Cardiac septum (tissue), 1 donor: ENCODE data around the gene HCN1. TPM values are rescaled to one million over a fixed set of nuclear protein-coding genes. Genes with fewer than 3 reads are reported as not detected.
"Not testable (repeated sequence)": the region's sequence is repeated elsewhere in the genome, so short reads cannot be mapped to it uniquely, and the experiment has no call there.

Experiments
- DNase-seq: peaks from one replicate; pipeline ENCODE4 v3.0.0-alpha.2; 2020; ENCODE audit warnings: low spot score
- intact Hi-C: fragments of 100-400 bp; cut with DNase I; formaldehyde crosslinking; loops from one replicate; pipeline ENCODE4 v1.14.0; 2022
- total RNA-seq: library from RNA; stranded (reverse); fragmentation: NEBNext Ultra II Directional; extraction: Animal tissue kit (Norgen Biotek cat#: 25700); gene quantifications from one replicate; pipeline ENCODE4 v1.2.1, GENCODE V29; 2021
- donor health status: DM: no; HTN: no; CAD: no.

Gene HCN1
- total RNA-seq, 1 donor from 2014 or later = not detected

DNA sequence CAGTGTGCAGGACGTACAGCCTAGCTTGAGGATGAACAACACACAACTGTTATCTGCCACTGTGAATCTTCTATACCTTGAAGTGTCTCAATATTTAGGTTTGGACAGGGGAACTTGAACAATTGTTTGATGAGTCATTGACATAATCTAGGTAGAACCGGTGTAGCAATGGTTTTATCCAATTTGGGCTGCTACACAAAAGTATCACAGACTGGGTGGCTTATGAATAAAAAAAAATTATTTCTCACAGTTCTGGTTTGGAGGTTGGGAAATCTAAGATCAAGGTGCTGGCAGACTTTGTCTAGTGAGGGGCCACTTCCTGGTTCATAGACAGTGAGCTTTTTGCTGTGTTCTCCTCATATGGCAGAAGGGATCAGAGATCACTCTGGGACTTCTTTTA is 359.7 kb downstream of the HCN1 start:
- intact Hi-C loops = loop anchor here (5.0 kb wide), 1 partner anchor 64 kb away; no protein-coding TSS in a partner anchor
- DNase-seq = no peak

GRCh38 chr5:45335978-45336377 is 360.2 kb downstream of the HCN1 start:
- intact Hi-C loops = loop anchor here (5.0 kb wide), 1 partner anchor 64 kb away; no protein-coding TSS in a partner anchor
- DNase-seq = no peak

DNA sequence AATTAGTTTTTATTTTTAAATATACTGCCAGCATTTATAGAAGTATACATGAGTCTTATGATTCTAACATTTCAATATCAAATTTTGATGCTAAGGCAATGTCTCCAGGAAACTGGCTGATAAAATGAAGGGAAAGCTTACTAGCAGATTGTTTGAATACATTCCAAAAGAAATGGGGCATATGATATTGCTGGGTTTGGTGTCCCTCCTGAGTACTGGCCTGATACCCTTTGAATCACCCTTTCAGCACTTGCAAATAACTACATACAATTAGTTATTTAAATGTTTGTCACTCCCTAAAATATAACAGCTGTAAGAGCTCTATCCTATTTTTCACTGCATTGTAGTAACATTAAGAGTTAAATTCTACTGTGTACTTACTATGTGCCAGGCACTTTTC is 360.8 kb downstream of the HCN1 start:
- intact Hi-C loops = loop anchor here (5.0 kb wide), 1 partner anchor 63 kb away; no protein-coding TSS in a partner anchor
- DNase-seq = no peak

DNA sequence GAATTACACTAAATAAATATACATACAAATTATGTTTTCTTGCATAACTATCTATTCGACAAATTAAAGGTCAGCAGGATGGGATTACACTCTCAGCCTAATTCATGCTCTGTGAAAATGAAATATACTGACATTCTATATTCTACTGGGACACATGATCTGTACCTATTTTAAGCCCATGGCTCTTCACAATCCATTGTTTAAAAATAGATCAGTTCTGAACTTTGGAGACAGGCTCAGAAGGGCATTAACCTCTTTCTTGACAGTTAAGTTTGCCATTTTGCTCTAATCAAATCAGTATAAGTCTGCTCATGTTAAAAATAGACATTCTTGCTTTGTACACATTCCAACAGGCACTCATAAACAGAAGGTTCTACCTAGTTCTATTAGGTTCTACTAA is 361.2 kb downstream of the HCN1 start:
- intact Hi-C loops = loop anchor here (5.0 kb wide), 1 partner anchor 63 kb away; no protein-coding TSS in a partner anchor

GRCh38 chr5:45312627-45313026 is 383.6 kb downstream of the HCN1 start:
- intact Hi-C loops, DNase-seq: not testable (repeated sequence)

More for the DNA sequence above, 361.2 kb downstream of the HCN1 start:
- no peak for DNase-seq

- intact Hi-C loops = no loop called here
- no peak for DNase-seq
Observed at GRCh38 chr5:45295231-45295630, 400.9 kb downstream of the HCN1 start.

DNA sequence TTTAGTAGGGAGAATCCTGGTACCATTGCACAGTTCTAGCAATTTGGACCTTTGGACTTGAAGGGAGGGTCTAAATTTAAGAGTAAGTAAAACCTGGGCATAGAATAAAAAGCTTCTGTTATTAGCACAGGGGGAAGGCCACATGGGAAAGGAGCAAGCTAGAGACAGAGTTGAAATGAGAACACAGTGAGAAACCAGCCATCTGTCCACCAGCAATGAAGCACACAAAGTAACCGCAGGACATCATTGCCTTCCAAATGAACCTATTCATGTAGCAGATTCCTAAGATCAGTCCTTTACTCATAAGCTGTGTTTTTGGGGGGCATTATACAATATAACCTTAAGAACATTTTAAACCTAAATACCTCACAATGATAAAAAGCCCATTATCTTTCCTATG is 407.4 kb downstream of the HCN1 start:
- DNase-seq = no peak
- intact Hi-C loops = no loop called here

GRCh38 chr5:45284436-45284835 is 411.7 kb downstream of the HCN1 start:
- intact Hi-C loops = no loop called here
- DNase-seq = no peak

DNA sequence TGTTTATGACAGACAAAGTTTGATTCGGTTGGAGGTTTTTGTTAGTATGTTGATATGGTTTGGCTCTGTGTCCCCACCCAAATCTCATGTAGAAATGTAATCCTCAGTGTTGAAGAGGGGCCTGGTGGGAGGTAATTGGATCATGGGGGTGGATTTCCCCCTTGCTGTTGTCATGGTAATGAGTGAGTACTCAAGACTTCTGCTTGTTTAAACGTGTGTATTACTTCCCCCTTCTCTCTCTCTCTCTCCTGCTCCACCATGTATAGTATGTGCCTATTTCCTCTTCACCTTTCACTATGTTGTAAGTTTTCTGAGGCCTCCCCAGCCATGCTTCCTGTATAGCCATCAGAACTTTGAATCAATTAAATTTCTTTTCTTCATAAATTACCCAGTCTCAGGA is 415.1 kb downstream of the HCN1 start:
- intact Hi-C loops = no loop called here

DNA sequence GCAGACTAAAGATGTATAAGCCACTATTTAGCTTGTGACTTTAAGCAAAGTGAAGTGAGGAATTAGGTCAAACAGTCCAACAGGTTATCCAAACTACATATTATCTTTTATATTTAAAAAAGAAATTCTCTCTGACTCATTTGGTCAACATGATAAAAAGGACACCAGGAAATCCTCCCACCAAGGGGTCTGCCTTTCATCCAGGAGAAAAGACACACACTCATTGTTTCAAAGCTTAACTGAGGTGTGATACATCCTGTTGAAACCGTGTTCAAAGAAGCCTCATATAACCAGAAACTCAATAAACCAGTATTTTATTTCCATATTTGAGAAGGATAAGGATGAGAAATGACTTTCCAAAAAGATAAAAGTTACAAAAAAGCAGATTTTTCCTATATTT is 417.1 kb downstream of the HCN1 start:
- DNase-seq = no peak
- intact Hi-C loops = no loop called here

More for the DNA sequence above, 415.1 kb downstream of the HCN1 start:
- no peak for DNase-seq

DNA sequence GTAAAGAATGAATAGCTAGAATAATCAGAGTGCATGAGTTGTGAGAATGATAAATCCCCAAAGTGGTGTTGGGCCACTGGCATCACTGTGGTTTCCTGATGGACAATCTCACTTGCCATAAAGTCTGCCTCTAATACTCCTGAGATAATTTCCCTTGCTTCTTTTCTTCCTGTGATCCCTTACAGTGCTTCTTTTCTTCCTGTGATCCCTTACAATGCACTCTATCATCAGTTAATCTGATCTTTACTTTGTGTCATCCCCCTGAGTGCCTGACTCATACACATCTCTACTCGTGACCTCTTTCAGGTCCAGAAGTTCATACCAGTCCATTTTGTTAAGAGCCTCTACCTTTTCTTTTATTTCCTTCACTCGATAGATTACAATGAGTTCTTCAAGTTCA is 418.3 kb downstream of the HCN1 start:
- no peak for DNase-seq
- intact Hi-C loops = no loop called here

DNA sequence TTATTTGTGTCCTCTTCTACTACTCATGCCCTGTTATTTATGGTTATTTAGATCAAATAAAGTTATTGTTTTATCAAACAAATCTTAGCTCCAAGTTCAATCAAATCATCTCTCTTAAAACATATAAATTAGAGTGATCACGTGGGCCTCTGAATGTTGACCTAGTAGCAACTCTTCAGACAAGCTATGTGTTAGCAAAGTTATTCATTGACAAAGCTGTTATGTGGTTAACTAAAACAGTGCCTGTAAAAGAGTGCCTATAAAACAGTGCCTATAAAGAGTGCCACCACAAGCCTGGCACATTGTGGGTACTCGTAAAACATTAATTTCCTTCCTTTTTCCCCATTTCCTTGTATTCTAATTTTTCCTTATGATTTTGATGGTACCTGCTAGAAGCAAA is 421.9 kb downstream of the HCN1 start:
- intact Hi-C loops = loop anchor here (5.0 kb wide), 1 partner anchor 63 kb away; no protein-coding TSS in a partner anchor
- DNase-seq = no peak

DNA sequence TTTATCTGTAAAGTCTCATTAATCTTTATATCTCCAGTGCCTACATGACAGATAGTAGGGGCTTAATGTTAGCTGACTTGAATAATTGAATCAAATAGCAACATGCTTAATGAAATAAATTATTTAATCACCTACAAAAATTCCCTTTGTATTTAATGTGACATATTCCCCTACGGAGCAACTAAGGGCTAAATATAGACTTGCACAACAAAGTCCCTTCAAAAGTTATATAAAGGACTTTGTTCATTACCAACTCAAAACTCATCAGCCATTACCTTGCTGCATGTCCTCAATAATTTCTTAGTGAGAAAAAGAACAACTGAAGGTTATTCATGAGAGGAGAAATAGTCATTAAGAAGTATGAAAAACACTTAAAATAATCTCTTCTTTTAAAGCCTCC is 424.6 kb downstream of the HCN1 start:
- intact Hi-C loops = loop anchor here (5.0 kb wide), 1 partner anchor 66 kb away; no protein-coding TSS in a partner anchor
- no peak for DNase-seq

GRCh38 chr5:45264447-45264846 is 431.7 kb downstream of the HCN1 start:
- no peak for DNase-seq
- intact Hi-C loops = no loop called here

- intact Hi-C loops = no loop called here
- DNase-seq = no peak
Observed at GRCh38 chr5:45262061-45262590, 434.1 kb downstream of the HCN1 start.

DNA sequence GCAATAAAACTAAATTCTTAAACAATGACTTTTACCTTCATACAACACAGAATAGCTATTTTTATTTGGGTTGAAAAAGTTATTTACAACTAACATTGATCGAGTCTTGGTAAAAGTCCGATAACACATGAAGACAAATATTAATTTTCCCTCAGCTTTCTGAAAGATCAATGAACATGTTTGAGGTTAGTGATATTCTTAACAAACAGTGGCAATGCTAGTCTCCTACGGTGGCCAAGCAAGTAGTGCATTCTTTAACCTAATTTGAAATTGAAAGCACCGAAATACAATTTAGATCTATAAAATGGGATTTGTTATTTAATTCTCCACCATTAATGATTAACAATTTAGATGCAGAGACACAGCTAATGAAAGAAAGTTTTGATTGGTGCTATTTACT is 435.1 kb downstream of the HCN1 start:
- intact Hi-C loops = no loop called here
- no peak for DNase-seq

GRCh38 chr5:45260292-45260691 is 435.9 kb downstream of the HCN1 start:
- no peak for DNase-seq
- intact Hi-C loops = no loop called here

DNA sequence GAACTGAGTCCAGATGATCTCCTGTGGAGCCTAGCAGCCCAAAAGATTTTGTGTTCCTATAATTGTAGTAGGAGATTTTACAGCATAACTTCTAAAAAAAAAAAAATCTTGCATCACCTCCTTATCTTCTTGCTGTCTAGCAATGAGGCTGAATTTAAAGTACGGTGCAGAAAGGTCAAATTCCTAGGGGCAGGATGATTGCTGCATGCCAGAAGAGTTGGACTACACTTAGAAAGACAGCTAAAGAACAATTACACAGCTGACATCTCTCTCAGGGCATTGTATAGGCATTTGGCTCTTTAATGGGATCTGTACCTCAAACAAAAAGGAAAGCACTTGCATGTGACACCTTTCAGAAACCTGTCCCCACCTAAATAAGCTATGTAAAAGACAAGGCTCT is 443.2 kb downstream of the HCN1 start:
- intact Hi-C loops = no loop called here
- DNase-seq = no peak

GRCh38 chr5:45252541-45252940 is 443.6 kb downstream of the HCN1 start:
- DNase-seq = no peak
- intact Hi-C loops = no loop called here

DNA sequence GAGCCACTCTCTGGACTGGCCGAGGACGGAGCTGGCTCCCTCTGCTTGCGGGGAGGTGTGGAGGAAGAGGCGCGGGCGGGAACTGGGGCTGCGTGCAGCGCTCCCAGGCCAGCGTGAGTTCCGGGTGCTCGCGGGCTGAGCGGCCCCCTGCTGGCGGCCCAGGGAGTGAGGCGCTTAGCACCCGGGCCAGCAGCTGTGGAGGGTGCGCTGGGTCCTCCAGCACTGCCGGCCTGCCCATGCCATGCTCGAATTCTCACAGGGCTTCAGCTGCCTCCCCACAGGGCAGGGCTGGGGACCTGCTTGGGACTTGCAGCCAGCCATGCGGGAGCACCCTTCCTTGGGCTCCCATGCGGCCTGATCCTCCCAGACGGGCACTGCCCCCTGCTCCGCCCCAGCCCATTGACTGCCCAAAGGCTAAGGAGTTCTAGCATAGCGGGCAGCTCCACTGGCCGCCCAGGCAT is 470.6 kb downstream of the HCN1 start:
- no peak for DNase-seq
- intact Hi-C loops = no loop called here

DNA sequence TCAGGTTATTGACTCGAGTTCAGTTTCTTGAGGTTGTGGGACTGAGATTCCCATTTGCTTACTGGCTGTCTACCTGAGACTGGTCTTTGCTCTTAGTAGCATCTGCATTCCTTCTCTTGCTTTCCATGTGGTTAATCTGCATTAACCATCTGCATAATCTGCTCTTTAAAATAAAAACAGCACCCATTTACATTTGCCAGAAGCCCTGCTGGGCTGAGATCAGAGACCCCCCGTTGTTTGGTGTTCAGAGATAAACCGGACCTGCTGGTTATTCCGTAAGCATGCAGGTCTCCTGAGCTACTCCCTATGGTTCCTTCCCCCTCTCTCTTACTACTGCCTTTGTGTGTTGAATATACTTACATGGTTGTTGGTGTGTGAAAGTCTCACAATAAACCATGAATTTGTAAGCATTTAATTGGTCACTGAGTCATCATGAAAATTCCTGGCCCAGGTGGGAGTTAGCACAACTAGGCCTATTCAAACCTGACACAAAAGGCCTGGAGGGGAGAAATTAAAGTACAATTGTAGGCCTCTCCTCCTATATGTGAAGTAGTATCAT is 490.7 kb downstream of the HCN1 start:
- DNase-seq = no peak
- intact Hi-C loops = no loop called here
